Measurements from ENCODE around the gene RASA3.

The RASA3 gene

DNA sequence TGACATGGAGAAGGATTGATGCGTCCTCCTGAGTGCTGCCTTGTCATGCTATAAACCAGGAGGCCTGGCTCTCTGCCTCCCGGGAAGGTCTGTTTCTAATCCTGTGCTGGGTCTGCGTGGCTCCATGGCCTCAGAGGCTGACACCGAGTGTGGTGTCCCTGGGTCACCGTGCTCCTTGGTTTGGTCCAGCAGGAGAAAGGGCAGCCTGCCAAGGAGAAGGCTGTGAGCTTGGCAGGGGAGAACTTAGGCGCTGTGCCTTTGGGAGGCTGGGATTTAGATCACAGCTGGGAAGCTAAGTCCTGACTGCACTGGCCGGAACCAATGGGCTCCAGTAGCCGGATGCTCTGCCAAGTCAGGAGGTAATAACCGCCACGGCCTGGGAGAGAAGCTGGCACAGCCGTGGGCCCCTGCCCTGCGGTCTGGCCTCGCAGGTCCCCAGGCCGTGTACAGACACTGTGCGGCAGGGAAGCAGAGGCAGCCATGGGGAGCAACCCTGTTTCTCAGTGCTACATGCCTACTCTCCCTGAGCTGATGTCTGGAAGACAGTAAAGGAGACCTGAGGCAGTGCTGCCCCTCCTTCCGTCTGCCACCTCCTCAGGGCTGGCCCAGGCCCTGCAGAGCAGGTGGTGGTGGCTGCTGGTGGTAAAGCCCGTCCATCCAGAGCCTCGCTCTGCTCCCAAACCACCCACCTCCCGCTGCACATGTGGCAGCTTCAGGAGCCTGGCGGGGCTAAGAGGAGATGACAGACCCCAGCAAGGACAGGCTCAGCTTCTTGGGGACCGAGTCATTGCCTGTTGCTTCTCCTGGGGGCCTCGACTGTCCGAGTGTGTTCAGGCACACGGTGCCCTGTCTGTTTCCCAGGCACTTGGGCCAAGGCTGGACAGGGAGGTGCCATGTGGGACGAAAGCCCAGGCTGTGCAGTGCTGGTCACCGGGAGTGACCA, 203.5 kb downstream of the RASA3 start:
- FAIRE-seq = no peak
